ENCODE measurements around the gene TTC21B. TPM values are rescaled to one million over a fixed set of nuclear protein-coding genes. Genes with fewer than 3 reads are reported as not detected.

The TTC21B gene
- 40.6 and 134 TPM in 2 replicates for total RNA-seq (2011; cell fraction: chromatin; rRNA removed; ENCODE audit: low replicate concordance)
- 16.2 and 28.6 TPM in 2 replicates for total RNA-seq (2011; cell fraction: nucleolus; rRNA removed)
- 40.7 and 49.7 TPM in 2 replicates for total RNA-seq (2011; cell fraction: nucleoplasm; rRNA removed)
- total RNA-seq (2014; rRNA removed) (18.5 and 26.1 TPM in 2 replicates), total RNA-seq (2014; rRNA removed; fragmentation: Illumina TruSeq; extraction: Trizol) (26.3 and 29.9 TPM in 2 replicates), total RNA-seq (2015; rRNA removed; fragmentation: Illumina TruSeq; extraction: Trizol) (27.7 and 29.3 TPM in 2 replicates), total RNA-seq (2021) (17.2 and 20.8 TPM in 2 replicates), polyA plus RNA-seq (2011; rRNA removed) (30.0 and 34.9 TPM in 2 replicates), polyA plus RNA-seq (2014; fragmentation: Illumina TruSeq; extraction: Trizol) (14.2 and 16.5 TPM in 2 replicates), polyA plus RNA-seq (2014; fragmentation: Nextera tagmentation; extraction: Ambion mirVana) (1 to 10 TPM; 5.2 to 8.7 TPM), polyA plus RNA-seq (2014; rRNA removed) (20.8 and 21.2 TPM in 2 replicates), polyA minus RNA-seq (2011; rRNA and poly(A)+ RNA removed) (84.5 and 90.4 TPM in 2 replicates), Bru-seq, nascent RNA (percentile 82 among the genes with signal in this experiment), BruChase-seq, experiment 1, labeled RNA remaining after a 2-hour chase (percentile 90 among the genes with signal in this experiment), BruChase-seq, experiment 2, labeled RNA remaining after a 6-hour chase (percentile 86 among the genes with signal in this experiment)
- 8.0 and 13.6 TPM in 2 replicates for polyA plus RNA-seq (2011; cell fraction: cytosol; rRNA removed)
- 39.4 and 45.7 TPM in 2 replicates for polyA plus RNA-seq (2011; cell fraction: nucleus; rRNA removed)
- 7.5 and 9.2 TPM in 2 replicates for polyA plus RNA-seq (2012)
- 9.7 and 20.7 TPM in 2 replicates for polyA minus RNA-seq (2011; cell fraction: cytosol; rRNA and poly(A)+ RNA removed)
- polyA minus RNA-seq (2011; cell fraction: nucleus; rRNA and poly(A)+ RNA removed): 54.7 and 82.5 TPM in 2 replicates
- long read RNA-seq, experiment 1, full-length matches to known transcripts: 33 of 57 reads
- long read RNA-seq, experiment 1, partial matches to known transcripts: 13 of 57 reads
- long read RNA-seq, experiment 1, other reads (novel, unspliced or antisense): 11 of 57 reads
- long read RNA-seq, experiment 2, partial matches to known transcripts: 1 of 11 reads
- long read RNA-seq, experiment 2, other reads (novel, unspliced or antisense): 10 of 11 reads
- long read RNA-seq, experiment 3, full-length matches to known transcripts: 5 of 11 reads
- long read RNA-seq, experiment 3, partial matches to known transcripts: 4 of 11 reads
- long read RNA-seq, experiment 3, other reads (novel, unspliced or antisense): 2 of 11 reads

- no TSS peak for BruUV-seq (replicated peaks)
- peak within 1 kb of the TSS; percentile 82 for H3K4me3 ChIP-seq
- H3K9ac ChIP-seq (ENCODE audit: insufficient read depth in 1 of 2, low read depth in 2 of 2, low read length in 2 of 2): peak within 1 kb of the TSS; percentile 81 to 96
- DNase-seq (ENCODE audit: extremely low read depth in 1 of 4, low spot score in 3 of 4): peak; percentile 96 to 97 (median 96)
- peak within 1 kb of the TSS; percentile 83 for H3K27ac ChIP-seq (ENCODE audit: extremely low read depth, low read depth, low read length)
- in situ Hi-C loops (cut with MboI): no loop called here
- no peaks in the 10 kb centered on the region for H3K9me3 ChIP-seq (replicated peaks; ENCODE audit: control insufficient read depth, insufficient read depth, low read depth, low read length)
- no peaks in the 10 kb centered on the region for H3K27me3 ChIP-seq (ENCODE audit: control insufficient read depth in 2 of 2, insufficient read depth in 2 of 2, low read length in 2 of 2)
- H4K20me1 ChIP-seq (replicated peaks; ENCODE audit: control insufficient read depth, insufficient read depth, low read length): no peaks in the 10 kb centered on the region
- ATAC-seq: peak; percentile 98
- ChIA-PET POLR2A (interaction anchor here (0.6 to 3.1 kb wide), 6 partner anchors 9 to 464 kb away, joined by 3 to 20 read pairs (median 4); no protein-coding TSS in a partner anchor), CTCF (ENCODE audit: low intra/inter-chr PET ratio) (interaction anchor here (0.7 to 1.7 kb wide), 3 partner anchors 153 to 488 kb away, joined by 3 to 16 read pairs (median 3); partner anchors contain the start of gene SCN1A)
- peak; percentile 93 for FAIRE-seq
- peaks cover 41% of the 10 kb centered on the region for H3K79me2 ChIP-seq (ENCODE audit: control insufficient read depth, insufficient read depth, low read length)
- peaks cover 12% of the 10 kb centered on the region; the same call in 2 of the 3 replicates for H3K36me3 ChIP-seq (ENCODE audit: control insufficient read depth, insufficient read depth, low read length)
- WGBS (ENCODE audit: insufficient coverage, low coverage, missing lambda C conversion rate): 1% methylated on average over 43 of the region's 55 CpGs
- H3K4me1 ChIP-seq (replicated peaks in 1 of 2; ENCODE audit: control insufficient read depth in 2 of 2, insufficient read depth in 2 of 2, low read length in 2 of 2): peaks cover 0 to 17% of the 10 kb centered on the region in 2 experiments; a peak in 3 of 5 replicates
- peak within 1 kb of the TSS; percentile 82 for H3K4me2 ChIP-seq (ENCODE audit: insufficient read depth, low read length)
- intact Hi-C loops (cut with micrococcal nuclease): loop anchor here (5.0 to 10.0 kb wide), 3 partner anchors 153 to 471 kb away; partner anchors contain the start of gene SCN1A
- H2AFZ ChIP-seq (ENCODE audit: low read depth, low read length): peak within 1 kb of the TSS; percentile 90
- H3K9me1 ChIP-seq (ENCODE audit: control insufficient read depth, insufficient read depth, low read length): no peaks in the 10 kb centered on the region
- TF ChIP-seq RAD51 (IDR thresholded peaks at IDR 0.05; ENCODE audit: borderline replicate concordance, low read depth) (peak; percentile 59; the same call in 1 of the 2 replicates), E4F1 (CRISPR knock-in tag; IDR thresholded peaks at IDR 0.05; ENCODE audit: borderline replicate concordance) (no peak; the same call in 1 of the 2 replicates), CREM (IDR thresholded peaks at IDR 0.05; ENCODE audit: low read depth) (peak; percentile 95), ZNF444 (CRISPR knock-in tag; IDR thresholded peaks at IDR 0.05) (no peak), TEAD4 (IDR thresholded peaks at IDR 0.05; ENCODE audit: low read length) (peak; percentile 49; the same call in 1 of the 2 replicates), TEAD4 (CRISPR knock-in tag; IDR thresholded peaks at IDR 0.05; ENCODE audit: borderline replicate concordance) (no peak), PKNOX1 (IDR thresholded peaks at IDR 0.05) (no peak), POLR2B (IDR thresholded peaks at IDR 0.05; ENCODE audit: low read depth, partially characterized antibody) (peak; percentile 56), ZBTB43 (CRISPR knock-in tag; IDR thresholded peaks at IDR 0.05) (peak; percentile 48; the same call in 1 of the 2 replicates), KLF10 (CRISPR knock-in tag; IDR thresholded peaks at IDR 0.05) (no peak)
Observed at GRCh38 chr2:165953655-165954606, at the start of gene TTC21B. TTC21B (minus strand) TSS chr2:165953776; CDS start chr2:165953705, 71 bp downstream.

Data from K562 (cell line).